ENCODE measurements around the gene MYH7B. TPM values are rescaled to one million over a fixed set of nuclear protein-coding genes. Genes with fewer than 3 reads are reported as not detected.
A peak's percentile ranks its signal among the peaks of the same experiment; 100 is the strongest.

MYH7B gene
- total RNA-seq (2021) = 1.0 and 2.3 TPM in 2 replicates
- Bru-seq, nascent RNA = percentile 18 among the genes with signal in this experiment
- percentile 25 among the genes with signal in this experiment for BruChase-seq, experiment 1, labeled RNA remaining after a 2-hour chase
- percentile 23 among the genes with signal in this experiment for BruChase-seq, experiment 2, labeled RNA remaining after a 6-hour chase
- long read RNA-seq = 0 reads

DNA sequence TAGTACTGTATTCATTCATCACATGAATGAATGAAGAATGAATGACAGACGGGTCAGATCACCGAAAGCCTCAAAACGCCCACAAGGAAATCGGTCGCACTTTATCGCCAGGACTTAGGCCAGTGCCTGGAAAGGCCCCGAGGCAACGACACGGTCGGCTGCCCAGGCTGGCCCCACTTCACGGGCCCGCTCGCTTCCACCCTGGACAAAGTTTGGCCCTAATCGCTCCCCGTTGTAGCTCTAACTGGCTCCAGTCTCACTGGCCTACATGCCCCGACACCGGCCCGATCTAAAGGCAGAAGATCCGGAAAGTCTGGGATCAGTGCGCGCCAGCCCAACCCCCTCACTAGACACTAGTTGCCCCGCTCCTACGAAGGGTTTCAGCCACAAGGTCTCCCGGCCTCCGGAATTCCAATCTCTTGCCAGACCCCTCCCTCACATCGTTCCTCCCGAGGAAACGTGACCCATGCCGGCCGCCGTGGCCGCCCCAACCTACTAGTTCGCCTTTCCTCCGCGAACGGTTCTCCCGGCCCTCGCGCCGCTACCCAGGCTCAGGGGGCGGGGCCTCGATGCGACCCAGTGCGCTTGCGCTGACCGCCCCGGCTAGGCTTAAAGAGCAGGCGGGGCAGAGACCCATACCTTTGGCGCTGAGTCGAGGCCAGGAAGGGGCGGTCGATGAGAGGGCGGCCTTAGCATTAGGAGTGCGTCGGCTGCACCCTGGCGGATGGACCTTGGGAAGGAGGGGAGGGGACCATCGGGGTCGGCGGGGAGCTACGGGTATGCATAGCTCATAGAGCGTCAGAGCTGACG is at the start of gene MYH7B, which contains the start of gene GSS:
Gene MYH7B (plus strand): TSS at position 638 of the 810 bp plus-strand sequence. CDS start 22,138 bp downstream, outside the sequence.
Gene GSS (minus strand): TSS at position 576 of the 810 bp plus-strand sequence. CDS start 3,954 bp downstream, outside the sequence.
- no peaks in the 10 kb centered on the region for H3K9me3 ChIP-seq (ENCODE audit: insufficient read depth, low read depth)
- CTCF ChIA-PET = interaction anchor here (0.5 to 1.5 kb wide), 6 partner anchors 78 to 308 kb away, joined by 3 to 20 read pairs (median 5); partner anchors contain the start of gene GGT7
- peaks cover 19% of the 10 kb centered on the region for H3F3A ChIP-seq (ENCODE audit: insufficient read depth, low read depth)
- intact Hi-C loops (cut with micrococcal nuclease; ENCODE audit: unreplicated experiment) = loop anchor here (1.0 to 5.0 kb wide), 3 partner anchors 48 to 123 kb away; partner anchors contain the start of gene ACSS2
- DNase-seq = peak; percentile 89 to 99
- peaks cover 25% of the 10 kb centered on the region for H3K79me2 ChIP-seq (ENCODE audit: low read depth)
- POLR2A ChIA-PET (ENCODE audit: unreplicated experiment) = interaction anchor here (0.5 to 1.2 kb wide), 9 partner anchors 12 to 203 kb away, joined by 3 to 17 read pairs (median 5); partner anchors contain the start of gene ACSS2
- H3K27me3 ChIP-seq (ENCODE audit: insufficient read depth, low read depth) = no peaks in the 10 kb centered on the region
- BruUV-seq (replicated peaks) = TSS peak; percentile 75
- H2AFZ ChIP-seq = peak within 1 kb of the TSS; percentile 80
- no peak for TF ChIP-seq EZH2 (IDR thresholded peaks at IDR 0.05; ENCODE audit: low read depth)
- TF ChIP-seq, protein P1, sequence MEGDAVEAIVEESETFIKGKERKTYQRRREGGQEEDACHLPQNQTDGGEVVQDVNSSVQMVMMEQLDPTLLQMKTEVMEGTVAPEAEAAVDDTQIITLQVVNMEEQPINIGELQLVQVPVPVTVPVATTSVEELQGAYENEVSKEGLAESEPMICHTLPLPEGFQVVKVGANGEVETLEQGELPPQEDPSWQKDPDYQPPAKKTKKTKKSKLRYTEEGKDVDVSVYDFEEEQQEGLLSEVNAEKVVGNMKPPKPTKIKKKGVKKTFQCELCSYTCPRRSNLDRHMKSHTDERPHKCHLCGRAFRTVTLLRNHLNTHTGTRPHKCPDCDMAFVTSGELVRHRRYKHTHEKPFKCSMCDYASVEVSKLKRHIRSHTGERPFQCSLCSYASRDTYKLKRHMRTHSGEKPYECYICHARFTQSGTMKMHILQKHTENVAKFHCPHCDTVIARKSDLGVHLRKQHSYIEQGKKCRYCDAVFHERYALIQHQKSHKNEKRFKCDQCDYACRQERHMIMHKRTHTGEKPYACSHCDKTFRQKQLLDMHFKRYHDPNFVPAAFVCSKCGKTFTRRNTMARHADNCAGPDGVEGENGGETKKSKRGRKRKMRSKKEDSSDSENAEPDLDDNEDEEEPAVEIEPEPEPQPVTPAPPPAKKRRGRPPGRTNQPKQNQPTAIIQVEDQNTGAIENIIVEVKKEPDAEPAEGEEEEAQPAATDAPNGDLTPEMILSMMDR (conservative IDR thresholded peaks at IDR 0.05) = peak; percentile 61
- H3K4me3 ChIP-seq = peak within 1 kb of the TSS; percentile 69
- H3K36me3 ChIP-seq (ENCODE audit: low read depth) = 0 out of 2 replicates have a peak, but pooled peaks cover 2% of the 10 kb centered on the region
- peak within 1 kb of the TSS; percentile 87 for H3K27ac ChIP-seq
- no peaks in the 10 kb centered on the region for H4K20me1 ChIP-seq (ENCODE audit: insufficient read depth)
- H3K4me1 ChIP-seq (replicated peaks; ENCODE audit: insufficient read depth) = peaks cover 40% of the 10 kb centered on the region
- peak within 1 kb of the TSS; percentile 100 for H3K4me2 ChIP-seq
- no peaks in the 10 kb centered on the region for H3K9me2 ChIP-seq (ENCODE audit: insufficient read depth)

DNA sequence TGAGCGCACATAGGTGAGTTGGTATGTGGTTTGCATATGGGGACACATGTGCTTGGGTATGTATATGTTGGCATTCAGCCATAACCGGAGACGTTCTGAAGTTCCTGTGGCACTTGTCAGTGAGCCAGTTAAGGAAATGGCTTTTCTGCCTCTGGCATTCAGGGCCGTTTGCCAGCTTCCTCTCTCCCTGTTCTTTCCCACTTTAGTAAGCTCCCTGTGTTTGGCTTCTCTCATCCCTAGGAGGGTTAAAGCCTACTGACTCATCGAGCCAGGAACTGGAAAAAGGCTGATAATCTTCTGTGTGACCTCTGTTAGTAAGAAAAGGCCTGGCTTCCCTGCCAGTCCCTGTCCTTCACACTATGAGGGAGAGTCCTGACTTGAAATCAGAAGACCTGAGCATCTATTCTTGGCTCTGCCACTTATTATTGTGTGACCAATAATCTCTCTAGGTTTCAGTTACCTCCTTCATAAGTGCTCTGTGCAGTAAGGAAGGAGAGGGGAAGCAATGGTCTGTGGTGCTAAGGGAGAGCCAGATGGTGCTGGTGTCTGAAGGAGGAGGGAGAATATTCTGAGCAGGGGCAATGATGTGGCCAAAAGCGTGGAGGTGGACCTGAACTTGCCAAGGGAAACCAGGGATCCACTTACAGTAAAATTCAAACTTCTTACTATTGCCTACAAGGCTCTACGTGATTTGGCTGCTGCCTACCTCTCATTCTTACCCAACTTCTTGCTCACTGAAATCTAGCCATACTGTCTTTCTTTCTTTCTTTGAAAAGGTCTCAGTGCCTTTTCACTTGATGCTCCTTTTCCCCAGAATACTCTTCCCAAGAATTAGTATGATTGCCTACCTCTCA is 47.8 kb upstream of the MYH7B start:
- H3K9me2 ChIP-seq (ENCODE audit: insufficient read depth) = no peaks in the 10 kb centered on the region
- intact Hi-C loops (cut with micrococcal nuclease; ENCODE audit: unreplicated experiment) = loop anchor here (1.0 to 2.0 kb wide), 3 partner anchors 15 to 47 kb away; partner anchors contain the start of genes ACSS2, GSS and MYH7B
- H3K79me2 ChIP-seq (ENCODE audit: low read depth) = peaks cover 49% of the 10 kb centered on the region
- ChIA-PET CTCF (interaction anchor here (0.6 to 1.1 kb wide), 2 partner anchors 83 to 561 kb away, joined by 3 to 8 read pairs; no protein-coding TSS in a partner anchor), POLR2A (ENCODE audit: unreplicated experiment) (interaction anchor here (0.5 to 0.9 kb wide), 7 partner anchors 15 to 667 kb away, joined by 3 to 22 read pairs (median 3); partner anchors contain the start of genes GSS and MYH7B)
- no TSS peak for BruUV-seq (replicated peaks)
- H2AFZ ChIP-seq = no peak overlapping the region
- no peaks in the 10 kb centered on the region for H3K9me3 ChIP-seq (ENCODE audit: insufficient read depth, low read depth)
- H3K27me3 ChIP-seq (ENCODE audit: insufficient read depth, low read depth) = no peaks in the 10 kb centered on the region
- H3K4me3 ChIP-seq = 0 out of 2 replicates have a peak overlapping the region, but pooled peaks have one; percentile 3
- no peaks in the 10 kb centered on the region for H4K20me1 ChIP-seq (ENCODE audit: insufficient read depth)
- TF ChIP-seq, protein P1 (conservative IDR thresholded peaks at IDR 0.05) = no peak
- no peak for TF ChIP-seq EZH2 (IDR thresholded peaks at IDR 0.05; ENCODE audit: low read depth)
- peaks cover 50% of the 10 kb centered on the region for H3F3A ChIP-seq (ENCODE audit: insufficient read depth, low read depth)
- peaks cover 33% of the 10 kb centered on the region for H3K36me3 ChIP-seq (ENCODE audit: low read depth)
- peak overlapping the region; percentile 60 for H3K4me2 ChIP-seq
- peak overlapping the region; percentile 90 for H3K27ac ChIP-seq
- peaks cover 40% of the 10 kb centered on the region for H3K4me1 ChIP-seq (replicated peaks; ENCODE audit: insufficient read depth)
- peak; percentile 86 to 97 for DNase-seq
